ENCODE results near the gene PSAPL1. TPM values are rescaled to one million over a fixed set of nuclear protein-coding genes. Genes with fewer than 3 reads are reported as not detected.

The PSAPL1 gene
- total RNA-seq, 1 donor from 2014 or later = not detected

DNA sequence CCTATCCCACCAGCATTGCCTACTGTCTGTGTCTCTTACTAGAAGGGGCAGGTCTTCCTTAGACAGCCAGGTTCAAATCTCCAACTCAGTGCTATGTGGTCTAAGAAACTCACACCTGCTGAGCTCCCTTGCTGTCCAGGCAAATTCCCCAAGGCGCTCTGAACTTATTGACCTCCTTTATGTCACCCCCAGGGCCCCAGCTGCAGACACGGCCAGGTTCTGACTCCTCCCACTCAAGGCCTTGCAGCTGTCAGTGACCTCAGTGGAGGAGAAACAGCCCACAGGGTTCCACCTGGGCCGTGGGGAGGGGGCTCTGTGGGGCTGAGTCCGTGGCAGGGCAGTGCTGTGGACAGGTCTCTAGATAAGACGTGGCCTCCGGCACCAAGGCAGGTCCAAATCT, 42.1 kb upstream of the PSAPL1 start:
- peaks cover 9% of the 10 kb centered on the region for H3K27me3 ChIP-seq (ENCODE audit: control insufficient read depth, insufficient read depth, low read length)
- TF ChIP-seq, protein P1, sequence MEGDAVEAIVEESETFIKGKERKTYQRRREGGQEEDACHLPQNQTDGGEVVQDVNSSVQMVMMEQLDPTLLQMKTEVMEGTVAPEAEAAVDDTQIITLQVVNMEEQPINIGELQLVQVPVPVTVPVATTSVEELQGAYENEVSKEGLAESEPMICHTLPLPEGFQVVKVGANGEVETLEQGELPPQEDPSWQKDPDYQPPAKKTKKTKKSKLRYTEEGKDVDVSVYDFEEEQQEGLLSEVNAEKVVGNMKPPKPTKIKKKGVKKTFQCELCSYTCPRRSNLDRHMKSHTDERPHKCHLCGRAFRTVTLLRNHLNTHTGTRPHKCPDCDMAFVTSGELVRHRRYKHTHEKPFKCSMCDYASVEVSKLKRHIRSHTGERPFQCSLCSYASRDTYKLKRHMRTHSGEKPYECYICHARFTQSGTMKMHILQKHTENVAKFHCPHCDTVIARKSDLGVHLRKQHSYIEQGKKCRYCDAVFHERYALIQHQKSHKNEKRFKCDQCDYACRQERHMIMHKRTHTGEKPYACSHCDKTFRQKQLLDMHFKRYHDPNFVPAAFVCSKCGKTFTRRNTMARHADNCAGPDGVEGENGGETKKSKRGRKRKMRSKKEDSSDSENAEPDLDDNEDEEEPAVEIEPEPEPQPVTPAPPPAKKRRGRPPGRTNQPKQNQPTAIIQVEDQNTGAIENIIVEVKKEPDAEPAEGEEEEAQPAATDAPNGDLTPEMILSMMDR (IDR thresholded peaks at IDR 0.05; ENCODE audit: insufficient read depth, low read length, poor library complexity, severe bottlenecking) = no peak
- H3K4me3 ChIP-seq (ENCODE audit: low read depth, low read length) = no peak overlapping the region
- H3K36me3 ChIP-seq (ENCODE audit: control insufficient read depth, insufficient read depth, low read length) = no peaks in the 10 kb centered on the region
- no peak for DNase-seq (ENCODE audit: low read depth)

DNA sequence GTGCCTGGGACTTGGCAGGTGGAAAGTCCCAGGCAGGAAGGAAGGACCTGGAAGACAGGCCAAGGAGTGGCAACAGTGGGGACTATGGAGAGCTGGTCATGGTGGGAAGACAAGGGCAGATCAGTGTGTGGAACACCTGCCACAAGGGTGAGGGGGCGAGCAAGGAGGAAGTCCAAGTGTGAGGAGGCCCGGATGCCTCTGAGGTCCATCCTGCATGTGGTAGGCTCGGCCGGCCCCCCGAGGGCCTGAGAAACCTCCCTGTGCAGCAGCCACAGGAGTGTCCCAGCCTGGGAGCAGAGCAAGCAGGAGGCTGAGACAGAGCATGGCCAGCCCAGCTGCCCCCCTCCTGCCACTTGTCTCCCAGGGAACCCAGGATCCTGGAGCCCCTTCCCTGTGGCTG, 40.5 kb upstream of the PSAPL1 start:
- TF ChIP-seq, protein P1 (IDR thresholded peaks at IDR 0.05; ENCODE audit: insufficient read depth, low read length, poor library complexity, severe bottlenecking) = no peak
- Histone ChIP-seq H3K27me3 (ENCODE audit: control insufficient read depth, insufficient read depth, low read length) (peaks cover 10% of the 10 kb centered on the region), H3K36me3 (ENCODE audit: control insufficient read depth, insufficient read depth, low read length) (no peaks in the 10 kb centered on the region), H3K4me3 (ENCODE audit: low read depth, low read length) (no peak overlapping the region)
- no peak for DNase-seq (ENCODE audit: low read depth)

DNA sequence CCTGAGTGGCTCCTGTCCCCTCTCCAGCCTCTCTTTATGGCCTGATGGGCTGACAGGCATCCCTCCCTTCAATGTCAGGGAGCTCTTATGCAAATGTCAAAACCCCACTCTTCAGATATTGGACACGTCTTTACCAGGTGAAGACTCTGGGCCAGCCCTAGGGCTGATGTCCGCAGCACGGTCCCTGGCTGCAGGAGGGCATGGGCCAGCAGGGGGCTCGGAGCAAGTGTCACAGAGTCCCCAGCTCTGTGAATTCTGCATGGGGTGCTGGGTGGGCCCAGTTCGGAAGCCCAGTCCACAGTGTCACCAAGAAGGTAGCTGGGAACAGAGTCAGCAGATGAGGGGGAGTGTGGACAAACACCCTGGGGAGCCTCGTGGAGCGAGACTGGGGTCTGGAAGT, 39.6 kb upstream of the PSAPL1 start:
- Histone ChIP-seq H3K36me3 (ENCODE audit: control insufficient read depth, insufficient read depth, low read length) (no peaks in the 10 kb centered on the region), H3K27me3 (ENCODE audit: control insufficient read depth, insufficient read depth, low read length) (peaks cover 10% of the 10 kb centered on the region), H3K4me3 (ENCODE audit: low read depth, low read length) (no peak overlapping the region)
- TF ChIP-seq, protein P1 (IDR thresholded peaks at IDR 0.05; ENCODE audit: insufficient read depth, low read length, poor library complexity, severe bottlenecking) = no peak
- no peak for DNase-seq (ENCODE audit: low read depth)

DNA sequence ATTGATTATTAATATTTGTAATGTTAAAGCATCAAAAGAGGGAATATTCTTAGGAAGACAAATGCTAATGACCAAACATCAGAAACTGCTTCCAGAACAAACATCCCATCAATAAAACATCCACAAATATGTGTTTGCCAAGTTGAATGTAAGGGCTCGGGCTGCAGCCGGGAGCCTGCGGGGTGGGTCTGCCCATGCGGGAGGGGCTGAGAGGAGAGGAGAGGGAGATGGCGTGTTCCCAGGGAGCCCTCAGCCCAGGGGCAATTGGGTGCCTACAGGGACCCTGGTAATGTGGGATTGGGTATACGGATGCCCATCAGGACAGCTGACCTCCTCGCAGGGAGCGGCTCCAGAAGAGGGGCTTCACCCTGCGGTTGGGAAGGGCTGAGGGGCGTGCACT, 38.4 kb upstream of the PSAPL1 start:
- H3K27me3 ChIP-seq (ENCODE audit: control insufficient read depth, insufficient read depth, low read length) = peaks cover 10% of the 10 kb centered on the region
- TF ChIP-seq, protein P1 (IDR thresholded peaks at IDR 0.05; ENCODE audit: insufficient read depth, low read length, poor library complexity, severe bottlenecking) = no peak
- no peaks in the 10 kb centered on the region for H3K36me3 ChIP-seq (ENCODE audit: control insufficient read depth, insufficient read depth, low read length)
- H3K4me3 ChIP-seq (ENCODE audit: low read depth, low read length) = no peak overlapping the region
- no peak for DNase-seq (ENCODE audit: low read depth)

- DNase-seq (ENCODE audit: low read depth) = no peak
- TF ChIP-seq, protein P1 (IDR thresholded peaks at IDR 0.05; ENCODE audit: insufficient read depth, low read length, poor library complexity, severe bottlenecking) = no peak
- peaks cover 10% of the 10 kb centered on the region for H3K27me3 ChIP-seq (ENCODE audit: control insufficient read depth, insufficient read depth, low read length)
- H3K36me3 ChIP-seq (ENCODE audit: control insufficient read depth, insufficient read depth, low read length) = no peaks in the 10 kb centered on the region
- no peak overlapping the region for H3K4me3 ChIP-seq (ENCODE audit: low read depth, low read length)
Observed at GRCh38 chr4:7472442-7473013, 37.8 kb upstream of the PSAPL1 start.

GRCh38 chr4:7470522-7471128, 35.9 kb upstream of the PSAPL1 start:
- TF ChIP-seq, protein P1 (IDR thresholded peaks at IDR 0.05; ENCODE audit: insufficient read depth, low read length, poor library complexity, severe bottlenecking) = no peak
- peaks cover 12% of the 10 kb centered on the region for H3K27me3 ChIP-seq (ENCODE audit: control insufficient read depth, insufficient read depth, low read length)
- no peak for DNase-seq (ENCODE audit: low read depth)
- H3K4me3 ChIP-seq (ENCODE audit: low read depth, low read length) = no peak overlapping the region
- H3K36me3 ChIP-seq (ENCODE audit: control insufficient read depth, insufficient read depth, low read length) = no peaks in the 10 kb centered on the region
